ENCODE data around the gene ZNF423.

The ZNF423 gene

DNA sequence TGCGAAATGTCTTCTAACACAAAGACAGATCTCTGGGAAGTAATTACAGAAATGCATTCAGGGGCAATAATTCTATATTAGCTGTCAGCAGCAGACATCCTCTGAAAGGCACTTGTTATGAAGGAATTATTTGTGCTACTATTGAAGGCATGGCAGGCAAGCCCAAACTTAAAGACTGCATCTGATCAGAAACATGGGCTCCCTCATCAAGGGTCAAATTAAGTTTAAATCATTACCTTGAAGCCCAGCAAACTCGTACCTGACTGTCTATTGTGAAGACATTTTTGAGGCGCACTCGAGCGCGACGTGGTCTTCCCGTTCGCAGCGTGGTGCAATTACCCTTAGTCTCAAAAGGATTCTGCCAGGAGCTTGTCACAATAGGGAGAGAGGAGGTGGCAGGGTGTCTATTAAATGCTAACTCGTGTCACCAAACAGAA lies 110.6 kb downstream of the ZNF423 start:
- DNase-seq = no peak

DNA sequence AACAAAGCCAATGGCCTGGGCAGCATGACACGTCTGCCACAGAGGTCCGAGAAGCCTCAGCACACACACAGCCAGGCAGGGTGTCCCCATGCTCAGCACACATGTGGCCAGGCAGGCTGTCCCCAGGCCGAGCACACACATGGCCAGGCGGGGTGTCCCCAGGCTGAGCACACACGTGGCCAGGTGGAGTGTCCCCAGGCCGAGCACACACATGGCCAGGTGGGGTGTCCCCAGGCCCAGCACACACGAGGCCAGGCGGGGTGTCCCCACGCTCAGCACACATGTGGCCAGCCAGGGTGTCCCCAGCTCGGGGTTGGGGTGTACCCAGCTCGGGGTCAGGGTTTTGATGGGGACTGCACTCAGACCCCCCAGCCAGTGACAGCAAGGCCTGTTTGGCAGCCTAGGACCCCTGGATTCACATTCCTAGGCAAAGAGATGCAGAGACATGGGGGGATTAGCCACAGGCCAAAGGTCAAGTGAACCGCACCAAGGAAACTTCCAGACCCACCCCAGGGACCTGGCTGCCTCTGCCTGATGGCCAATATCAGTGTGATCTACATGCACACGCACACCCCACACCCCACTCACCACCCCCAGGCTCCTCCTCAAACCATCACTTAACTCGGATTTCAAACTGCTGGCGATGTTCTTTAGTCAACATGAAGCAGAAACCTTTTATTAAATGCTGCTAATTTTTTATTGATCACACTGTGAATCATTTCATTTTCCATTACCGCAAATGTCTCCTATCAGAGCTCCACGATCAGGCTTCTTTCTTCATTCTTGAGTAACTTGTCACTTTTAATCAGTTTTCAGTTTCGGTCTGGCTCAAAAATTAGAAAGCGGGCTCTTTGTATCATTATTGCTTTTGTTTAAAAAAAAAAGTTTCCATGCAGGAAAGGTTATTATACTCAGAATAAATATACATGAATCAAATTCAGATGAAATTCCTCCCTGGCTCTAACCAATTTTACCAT lies 111.4 kb downstream of the ZNF423 start:
- DNase-seq = no peak

DNA sequence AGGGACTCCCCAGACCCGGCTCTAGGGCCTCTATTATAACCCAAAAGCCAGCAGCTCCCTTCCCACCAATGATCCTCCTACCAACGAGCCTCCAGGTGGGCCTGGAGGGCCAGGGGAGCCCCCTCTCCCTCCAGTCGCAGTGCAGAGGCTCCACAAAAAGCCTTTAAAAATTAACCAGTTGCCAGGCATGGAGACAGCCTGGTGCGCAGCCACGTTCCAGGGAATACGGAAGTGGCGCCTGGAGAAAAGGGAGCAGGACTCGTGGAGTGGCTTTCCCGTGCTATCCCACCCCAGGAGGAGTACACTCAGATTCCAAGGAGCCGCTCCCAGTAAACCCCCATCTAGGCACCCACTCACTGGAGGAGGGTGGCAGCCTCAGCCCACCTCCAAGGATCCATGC lies 112.3 kb downstream of the ZNF423 start:
- DNase-seq = no peak

- no peak for DNase-seq
Measured at GRCh38 chr16:49743203-49743464, 112.8 kb downstream of the ZNF423 start.

GRCh38 chr16:49742428-49743202 lies 113.3 kb downstream of the ZNF423 start:
- no peak for DNase-seq

GRCh38 chr16:49740256-49740655 lies 115.7 kb downstream of the ZNF423 start:
- no peak for DNase-seq

DNA sequence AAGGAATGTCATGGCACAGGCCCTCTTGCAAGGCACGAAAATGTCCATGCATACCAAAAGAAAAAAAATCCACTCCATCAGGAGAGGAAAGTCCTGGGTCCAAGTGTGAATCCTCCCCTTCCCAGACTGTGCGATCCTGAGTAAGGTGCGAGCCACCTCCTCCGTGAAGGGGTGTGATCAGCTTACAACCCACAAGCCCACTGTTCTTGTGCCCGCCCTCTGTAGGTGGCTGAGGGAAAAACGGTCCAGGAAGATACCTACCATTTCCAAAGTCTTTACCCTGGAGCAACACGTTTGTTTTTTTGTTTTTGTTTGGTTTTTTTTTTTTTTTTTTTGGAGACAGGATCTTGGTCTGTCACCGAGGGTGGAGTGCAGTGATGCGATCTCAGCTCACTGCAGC lies 116.5 kb downstream of the ZNF423 start:
- no peak for DNase-seq

- no peak for DNase-seq
Measured at GRCh38 chr16:49738832-49739231, 117.1 kb downstream of the ZNF423 start.

- DNase-seq = no peak
Measured at GRCh38 chr16:49738001-49738400, 117.9 kb downstream of the ZNF423 start.

- DNase-seq = no peak
Measured at GRCh38 chr16:49737541-49737940, 118.4 kb downstream of the ZNF423 start.

- no peak for DNase-seq
Measured at GRCh38 chr16:49734331-49734730, 121.6 kb downstream of the ZNF423 start.

- no peak for DNase-seq
Measured at GRCh38 chr16:49733313-49734009, 122.5 kb downstream of the ZNF423 start.

DNA sequence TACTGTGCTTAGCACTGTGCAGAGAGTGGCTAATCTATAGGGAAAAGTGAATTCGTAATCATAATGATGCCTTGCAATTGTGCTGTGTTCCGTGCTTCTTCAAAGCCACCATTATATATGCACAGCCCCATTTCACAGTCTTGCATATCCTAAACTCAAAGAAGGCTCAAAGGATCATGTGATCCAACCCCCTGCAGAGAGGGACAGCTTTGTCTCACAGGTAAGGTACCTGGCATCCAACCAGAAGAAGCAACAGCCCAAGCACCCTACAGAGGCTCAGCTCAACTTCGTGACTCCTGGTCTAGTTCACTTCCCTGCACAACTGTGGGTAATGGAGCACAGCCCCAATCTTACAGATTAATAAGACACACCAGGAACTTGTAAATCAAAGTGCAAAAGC lies 124.0 kb downstream of the ZNF423 start:
- DNase-seq = no peak

GRCh38 chr16:49730772-49731171 lies 125.1 kb downstream of the ZNF423 start:
- DNase-seq = no peak

GRCh38 chr16:49727611-49728010 lies 128.3 kb downstream of the ZNF423 start:
- no peak for DNase-seq

GRCh38 chr16:49726155-49726554 lies 129.8 kb downstream of the ZNF423 start:
- no peak for DNase-seq

DNA sequence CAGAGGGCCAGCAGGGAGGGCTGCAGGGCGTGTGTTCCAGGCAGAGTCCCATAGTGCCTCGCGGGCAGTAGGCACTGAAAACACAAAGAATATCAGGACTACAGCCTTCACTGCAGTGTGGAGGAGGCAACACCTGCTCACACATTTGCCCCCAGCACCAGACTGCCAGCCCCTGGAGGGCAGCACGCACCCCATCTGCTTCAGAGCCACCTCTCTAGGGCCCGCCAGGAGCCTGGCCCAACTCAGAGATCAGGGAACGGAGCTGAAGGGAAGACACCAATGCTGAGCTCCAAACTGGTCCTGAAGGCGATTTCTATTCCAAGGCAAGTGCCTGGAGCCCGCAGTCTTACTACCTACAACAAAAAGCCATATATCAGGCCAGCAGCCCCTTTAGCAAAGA lies 130.3 kb downstream of the ZNF423 start:
- DNase-seq = no peak

DNA sequence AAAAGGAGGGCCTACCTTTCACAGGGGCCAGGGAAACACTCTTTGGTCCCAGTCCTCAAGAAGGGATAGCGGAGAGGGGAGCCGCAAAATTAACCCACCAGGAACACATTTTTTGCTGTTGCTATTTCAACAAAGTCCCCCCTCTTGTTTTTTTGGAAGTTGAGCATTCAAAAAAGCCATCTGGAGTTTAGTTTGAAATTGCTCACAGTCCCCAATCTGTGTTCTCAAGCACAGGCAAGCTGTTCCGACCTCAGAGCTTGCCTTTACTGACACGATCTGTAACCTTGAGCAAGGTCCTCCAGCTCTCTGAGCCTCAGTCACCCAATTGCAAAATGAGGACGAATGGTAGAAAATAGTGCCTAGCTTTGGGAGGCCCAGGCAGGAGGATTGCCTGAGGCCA lies 131.1 kb downstream of the ZNF423 start:
- DNase-seq = no peak

DNA sequence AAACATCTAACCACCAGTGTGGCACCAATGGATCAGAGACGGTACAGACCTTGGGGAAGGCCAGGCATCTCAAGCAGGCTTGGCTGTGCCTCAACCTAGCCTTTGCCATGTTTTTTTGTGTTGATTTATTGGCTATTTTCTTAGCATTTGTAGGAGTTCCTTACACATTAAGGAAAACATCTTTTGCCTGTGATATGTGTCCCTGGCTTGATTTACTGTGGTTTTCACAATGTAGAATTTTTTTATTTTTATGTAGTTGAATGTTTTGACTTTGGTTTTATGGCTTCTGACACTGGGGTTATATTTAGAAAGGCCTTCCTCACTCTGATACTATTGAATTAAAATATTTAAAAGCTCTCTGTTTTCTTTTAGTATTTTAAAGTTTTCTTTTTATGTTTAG lies 132.6 kb downstream of the ZNF423 start:
- DNase-seq = no peak

- DNase-seq = no peak
Measured at GRCh38 chr16:49720225-49720624, 135.7 kb downstream of the ZNF423 start.

GRCh38 chr16:49717689-49718088 lies 138.2 kb downstream of the ZNF423 start:
- no peak for DNase-seq

GRCh38 chr16:49716339-49716934 lies 139.5 kb downstream of the ZNF423 start:
- DNase-seq = no peak

- no peak for DNase-seq
Measured at GRCh38 chr16:49713770-49714169, 142.1 kb downstream of the ZNF423 start.

Data from DMS79 (cell line).